Measurements from ENCODE around the gene COL16A1. TPM values are rescaled to one million over a fixed set of nuclear protein-coding genes. Genes with fewer than 3 reads are reported as not detected.
A peak's percentile ranks its signal among the peaks of the same experiment; 100 is the strongest.

COL16A1 gene
- total and polyA plus RNA-seq, 2 of the 13 experiments (the other 11 are each of a cell fraction or from before 2014, with no cell fraction given), result 4.3 to 12.2 TPM

DNA sequence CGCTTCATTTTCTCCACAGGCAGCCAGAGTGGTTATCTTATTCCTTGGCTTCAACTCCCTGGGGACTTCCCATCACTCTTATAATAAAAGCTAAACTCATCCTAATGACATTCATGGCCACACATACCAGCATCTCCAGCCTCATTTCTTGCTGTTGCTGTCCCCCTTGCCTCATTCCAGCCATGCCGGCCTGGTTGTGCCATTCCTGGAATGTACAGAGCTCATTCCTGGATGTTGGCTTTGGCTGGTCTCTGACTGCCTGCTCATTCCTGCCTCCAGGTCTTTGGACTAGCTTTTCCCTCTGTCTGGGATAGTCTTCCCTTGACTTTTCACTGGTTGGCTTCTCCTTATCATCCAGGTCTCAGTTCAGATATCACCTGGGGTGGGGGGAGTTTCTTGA, 56.7 kb downstream of the COL16A1 start (continued):
- peak; percentile 89 for TF ChIP-seq TEAD3 (CRISPR knock-in tag; optimal IDR thresholded peaks at IDR 0.05; ENCODE audit: borderline replicate concordance)

DNA sequence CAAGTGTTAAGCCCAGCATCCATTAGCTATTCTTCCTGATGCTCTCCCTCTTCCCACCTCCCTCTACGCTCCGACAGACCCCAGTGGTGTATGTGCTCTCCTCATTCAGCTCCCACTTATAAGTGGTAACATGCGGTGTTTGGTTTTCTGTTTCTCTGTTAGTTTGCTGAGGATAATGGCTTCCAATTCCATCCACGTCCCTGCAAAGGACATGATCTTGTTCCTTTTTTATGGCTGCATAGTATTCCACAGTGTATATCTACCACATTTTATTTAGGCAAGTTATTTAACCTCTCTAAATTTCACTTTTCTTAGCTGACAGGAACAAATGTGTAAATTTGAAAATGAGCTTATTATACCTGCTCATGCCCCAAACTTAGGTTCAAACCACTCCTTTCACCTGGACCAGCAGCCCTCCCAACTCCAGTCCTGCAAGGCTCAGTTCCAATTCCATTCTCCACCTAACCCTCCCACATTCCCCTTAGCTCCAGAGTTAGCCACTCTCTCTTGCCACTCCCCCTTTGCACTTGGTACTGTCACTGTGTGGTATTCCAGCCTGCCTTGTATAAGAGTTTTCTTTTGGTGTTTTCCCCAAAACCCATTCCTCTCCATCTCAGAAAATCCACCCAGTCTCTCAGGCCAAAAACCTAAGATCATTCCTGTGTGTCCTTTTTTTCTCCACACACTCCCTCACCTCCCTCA, 57.4 kb downstream of the COL16A1 start:
- intact Hi-C loops (cut with micrococcal nuclease; ENCODE audit: unreplicated experiment), result no loop called here
- no peak overlapping the region for H3K4me2 ChIP-seq (ENCODE audit: low read depth, low read length)
- TF ChIP-seq, protein P1, sequence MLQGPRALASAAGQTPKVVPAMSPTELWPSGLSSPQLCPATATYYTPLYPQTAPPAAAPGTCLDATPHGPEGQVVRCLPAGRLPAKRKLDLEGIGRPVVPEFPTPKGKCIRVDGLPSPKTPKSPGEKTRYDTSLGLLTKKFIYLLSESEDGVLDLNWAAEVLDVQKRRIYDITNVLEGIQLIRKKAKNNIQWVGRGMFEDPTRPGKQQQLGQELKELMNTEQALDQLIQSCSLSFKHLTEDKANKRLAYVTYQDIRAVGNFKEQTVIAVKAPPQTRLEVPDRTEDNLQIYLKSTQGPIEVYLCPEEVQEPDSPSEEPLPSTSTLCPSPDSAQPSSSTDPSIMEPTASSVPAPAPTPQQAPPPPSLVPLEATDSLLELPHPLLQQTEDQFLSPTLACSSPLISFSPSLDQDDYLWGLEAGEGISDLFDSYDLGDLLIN (CRISPR knock-in tag; IDR thresholded peaks at IDR 0.05; ENCODE audit: borderline replicate concordance), result no peak
- TF ChIP-seq KAT2B (IDR thresholded peaks at IDR 0.05; ENCODE audit: borderline replicate concordance, low read depth, low read length), result no peak
- TF ChIP-seq ZNF781 (CRISPR knock-in tag; IDR thresholded peaks at IDR 0.05; ENCODE audit: borderline replicate concordance, not compliant biosample characterization), result no peak
- no peak for TF ChIP-seq CREB1 (IDR thresholded peaks at IDR 0.05)
- 0 out of 2 replicates have a peak, but pooled peaks have one; percentile 12 for TF ChIP-seq CREB1 (CRISPR knock-in tag; IDR thresholded peaks at IDR 0.05)
- TF ChIP-seq, protein P2, sequence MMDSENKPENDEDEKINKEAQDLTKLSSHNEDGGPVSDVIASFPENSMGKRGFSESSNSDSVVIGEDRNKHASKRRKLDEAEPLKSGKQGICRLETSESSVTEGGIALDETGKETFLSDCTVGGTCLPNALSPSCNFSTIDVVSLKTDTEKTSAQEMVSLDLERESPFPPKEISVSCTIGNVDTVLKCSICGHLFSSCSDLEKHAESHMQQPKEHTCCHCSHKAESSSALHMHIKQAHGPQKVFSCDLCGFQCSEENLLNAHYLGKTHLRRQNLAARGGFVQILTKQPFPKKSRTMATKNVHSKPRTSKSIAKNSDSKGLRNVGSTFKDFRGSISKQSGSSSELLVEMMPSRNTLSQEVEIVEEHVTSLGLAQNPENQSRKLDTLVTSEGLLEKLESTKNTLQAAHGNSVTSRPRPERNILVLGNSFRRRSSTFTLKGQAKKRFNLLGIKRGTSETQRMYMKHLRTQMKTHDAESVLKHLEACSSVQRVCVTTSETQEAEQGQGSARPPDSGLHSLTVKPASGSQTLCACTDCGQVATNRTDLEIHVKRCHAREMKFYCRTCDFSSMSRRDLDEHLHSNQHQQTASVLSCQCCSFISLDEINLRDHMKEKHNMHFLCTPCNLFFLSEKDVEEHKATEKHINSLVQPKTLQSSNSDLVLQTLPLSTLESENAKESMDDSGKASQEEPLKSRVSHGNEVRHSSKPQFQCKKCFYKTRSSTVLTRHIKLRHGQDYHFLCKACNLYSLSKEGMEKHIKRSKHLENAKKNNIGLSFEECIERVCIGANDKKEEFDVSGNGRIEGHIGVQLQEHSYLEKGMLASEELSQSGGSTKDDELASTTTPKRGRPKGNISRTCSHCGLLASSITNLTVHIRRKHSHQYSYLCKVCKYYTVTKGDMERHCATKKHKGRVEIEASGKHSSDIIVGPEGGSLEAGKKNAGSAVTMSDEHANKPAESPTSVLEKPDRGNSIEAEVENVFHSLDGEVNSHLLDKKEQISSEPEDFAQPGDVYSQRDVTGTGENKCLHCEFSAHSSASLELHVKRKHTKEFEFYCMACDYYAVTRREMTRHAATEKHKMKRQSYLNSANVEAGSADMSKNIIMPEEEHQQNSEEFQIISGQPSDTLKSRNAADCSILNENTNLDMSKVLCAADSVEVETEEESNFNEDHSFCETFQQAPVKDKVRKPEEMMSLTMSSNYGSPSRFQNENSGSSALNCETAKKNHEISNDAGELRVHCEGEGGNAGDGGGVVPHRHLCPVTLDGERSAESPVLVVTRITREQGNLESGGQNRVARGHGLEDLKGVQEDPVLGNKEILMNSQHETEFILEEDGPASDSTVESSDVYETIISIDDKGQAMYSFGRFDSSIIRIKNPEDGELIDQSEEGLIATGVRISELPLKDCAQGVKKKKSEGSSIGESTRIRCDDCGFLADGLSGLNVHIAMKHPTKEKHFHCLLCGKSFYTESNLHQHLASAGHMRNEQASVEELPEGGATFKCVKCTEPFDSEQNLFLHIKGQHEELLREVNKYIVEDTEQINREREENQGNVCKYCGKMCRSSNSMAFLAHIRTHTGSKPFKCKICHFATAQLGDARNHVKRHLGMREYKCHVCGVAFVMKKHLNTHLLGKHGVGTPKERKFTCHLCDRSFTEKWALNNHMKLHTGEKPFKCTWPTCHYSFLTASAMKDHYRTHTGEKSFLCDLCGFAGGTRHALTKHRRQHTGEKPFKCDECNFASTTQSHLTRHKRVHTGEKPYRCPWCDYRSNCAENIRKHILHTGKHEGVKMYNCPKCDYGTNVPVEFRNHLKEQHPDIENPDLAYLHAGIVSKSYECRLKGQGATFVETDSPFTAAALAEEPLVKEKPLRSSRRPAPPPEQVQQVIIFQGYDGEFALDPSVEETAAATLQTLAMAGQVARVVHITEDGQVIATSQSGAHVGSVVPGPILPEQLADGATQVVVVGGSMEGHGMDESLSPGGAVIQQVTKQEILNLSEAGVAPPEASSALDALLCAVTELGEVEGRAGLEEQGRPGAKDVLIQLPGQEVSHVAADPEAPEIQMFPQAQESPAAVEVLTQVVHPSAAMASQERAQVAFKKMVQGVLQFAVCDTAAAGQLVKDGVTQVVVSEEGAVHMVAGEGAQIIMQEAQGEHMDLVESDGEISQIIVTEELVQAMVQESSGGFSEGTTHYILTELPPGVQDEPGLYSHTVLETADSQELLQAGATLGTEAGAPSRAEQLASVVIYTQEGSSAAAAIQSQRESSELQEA (CRISPR knock-in tag; IDR thresholded peaks at IDR 0.05; ENCODE audit: not compliant biosample characterization), result no peak
- TF ChIP-seq, protein P3, sequence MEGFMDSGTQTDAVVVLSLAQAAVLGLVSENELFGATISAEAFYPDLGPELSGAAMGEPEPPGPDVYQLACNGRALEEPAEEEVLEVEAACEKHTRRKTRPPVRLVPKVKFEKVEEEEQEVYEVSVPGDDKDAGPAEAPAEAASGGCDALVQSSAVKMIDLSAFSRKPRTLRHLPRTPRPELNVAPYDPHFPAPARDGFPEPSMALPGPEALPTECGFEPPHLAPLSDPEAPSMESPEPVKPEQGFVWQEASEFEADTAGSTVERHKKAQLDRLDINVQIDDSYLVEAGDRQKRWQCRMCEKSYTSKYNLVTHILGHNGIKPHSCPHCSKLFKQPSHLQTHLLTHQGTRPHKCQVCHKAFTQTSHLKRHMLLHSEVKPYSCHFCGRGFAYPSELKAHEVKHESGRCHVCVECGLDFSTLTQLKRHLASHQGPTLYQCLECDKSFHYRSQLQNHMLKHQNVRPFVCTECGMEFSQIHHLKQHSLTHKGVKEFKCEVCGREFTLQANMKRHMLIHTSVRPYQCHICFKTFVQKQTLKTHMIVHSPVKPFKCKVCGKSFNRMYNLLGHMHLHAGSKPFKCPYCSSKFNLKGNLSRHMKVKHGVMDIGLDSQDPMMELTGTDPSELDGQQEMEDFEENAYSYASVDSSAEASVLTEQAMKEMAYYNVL (CRISPR knock-in tag; IDR thresholded peaks at IDR 0.05; ENCODE audit: borderline replicate concordance), result no peak
- BruUV-seq (replicated peaks), result no TSS peak
- ChIA-PET POLR2A (no interaction called here), CTCF (ENCODE audit: low intra/inter-chr PET ratio, low total read pairs) (no interaction called here)
- no peak for FAIRE-seq
- H4K20me1 ChIP-seq (ENCODE audit: insufficient read depth, low read length), result no peaks in the 10 kb centered on the region
- H3K4me1 ChIP-seq (ENCODE audit: insufficient read depth, low read length), result peaks cover 68% of the 10 kb centered on the region
- H3K79me2 ChIP-seq (ENCODE audit: insufficient read depth, low read length), result peaks cover 23% of the 10 kb centered on the region
- no peak overlapping the region for H2AFZ ChIP-seq (ENCODE audit: low read length)
- DNase-seq (ENCODE audit: low spot score), result no peak
- H3K9ac ChIP-seq (ENCODE audit: insufficient read depth, low read depth, low read length), result no peak overlapping the region
- no peak for ATAC-seq
- H3K27ac ChIP-seq (ENCODE audit: extremely low read length, insufficient read depth, low read length), result no peak overlapping the region
- H3K27me3 ChIP-seq (ENCODE audit: control insufficient read depth in 1 of 2, insufficient read depth in 2 of 2, low read length in 2 of 2), result no peaks in the 10 kb centered on the region; a peak in 1 of 5 replicates
- H3K36me3 ChIP-seq (replicated peaks in 1 of 2; ENCODE audit: control insufficient read depth in 1 of 2, insufficient read depth in 2 of 2, low read length in 2 of 2), result no peaks in the 10 kb centered on the region
- 95% methylated on average over 4 of the region's 4 CpGs for WGBS (ENCODE audit: low lambda C conversion rate)
- H3K9me3 ChIP-seq (ENCODE audit: low read length), result no peaks in the 10 kb centered on the region
- in situ Hi-C loops (cut with HindIII; ENCODE audit: extremely low pct_ligation_motif_present, low pct_unique_long_range_greater_than_20kb), result no loop called here
- H3K4me3 ChIP-seq (replicated peaks in 1 of 3; ENCODE audit: insufficient read depth in 1 of 3, low read depth in 2 of 3, low read length in 3 of 3), result no peak overlapping the region
